ENCODE measurements around the gene A1CF. TPM values are rescaled to one million over a fixed set of nuclear protein-coding genes. Genes with fewer than 3 reads are reported as not detected.

A1CF gene
- polyA plus RNA-seq, 6 donors from 2014 or later: 0.09 TPM; not detected in 5

GRCh38 chr10:50851884-50852671 lies 33.3 kb downstream of the A1CF start:
- no peaks in the 10 kb centered on the region for H3K36me3 Mint-ChIP-seq
- no peaks in the 10 kb centered on the region for H3K9me3 Mint-ChIP-seq
- H3K4me1 Mint-ChIP-seq: no peaks in the 10 kb centered on the region
- no peak overlapping the region for H3K4me3 Mint-ChIP-seq
- peaks cover 7 to 21% (median 11%) of the 10 kb centered on the region in 3 donors for H3K27me3 Mint-ChIP-seq
- no peak for ATAC-seq (ENCODE audit: low read depth in 2 of 2)
- DNase-seq: no peak
- H3K27ac Mint-ChIP-seq: no peak overlapping the region

DNA sequence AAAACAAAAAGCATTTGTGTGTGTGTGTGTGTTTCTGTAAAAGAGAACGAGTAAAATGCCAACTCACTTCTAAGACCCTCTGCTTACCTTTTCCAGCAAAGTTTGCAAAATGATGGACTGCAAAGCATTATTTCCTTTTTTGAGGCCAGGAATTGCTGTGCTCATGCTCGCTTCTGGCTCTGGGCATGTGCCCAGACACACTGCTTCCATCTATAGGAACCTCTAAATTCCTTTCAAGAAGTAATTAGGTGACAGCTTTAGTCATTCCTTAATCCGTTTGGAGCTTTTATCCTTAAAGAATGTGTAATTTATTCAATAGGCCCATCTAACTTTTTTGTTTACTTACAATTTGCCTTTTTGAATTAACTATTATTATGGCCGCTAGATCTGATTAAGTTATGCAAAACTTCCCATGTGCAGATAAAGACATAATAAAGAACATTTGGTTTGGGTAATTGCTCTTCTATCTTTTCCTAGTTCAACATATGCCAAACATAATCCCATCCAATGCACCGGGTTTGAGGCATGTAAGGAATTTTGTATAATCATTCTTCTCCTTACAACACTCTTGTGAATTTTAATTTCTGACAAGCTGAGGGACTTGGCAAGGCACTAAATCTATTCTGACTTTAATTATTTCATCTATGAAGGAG lies 34.7 kb downstream of the A1CF start:
- H3K36me3 Mint-ChIP-seq: no peaks in the 10 kb centered on the region
- H3K4me3 Mint-ChIP-seq: no peak overlapping the region
- no peaks in the 10 kb centered on the region for H3K9me3 Mint-ChIP-seq
- ATAC-seq (ENCODE audit: low read depth in 2 of 2) (no peak), DNase-seq (no peak)
- H3K4me1 Mint-ChIP-seq: no peaks in the 10 kb centered on the region
- H3K27ac Mint-ChIP-seq: no peak overlapping the region
- H3K27me3 Mint-ChIP-seq: peaks cover 7 to 21% (median 11%) of the 10 kb centered on the region in 3 donors

DNA sequence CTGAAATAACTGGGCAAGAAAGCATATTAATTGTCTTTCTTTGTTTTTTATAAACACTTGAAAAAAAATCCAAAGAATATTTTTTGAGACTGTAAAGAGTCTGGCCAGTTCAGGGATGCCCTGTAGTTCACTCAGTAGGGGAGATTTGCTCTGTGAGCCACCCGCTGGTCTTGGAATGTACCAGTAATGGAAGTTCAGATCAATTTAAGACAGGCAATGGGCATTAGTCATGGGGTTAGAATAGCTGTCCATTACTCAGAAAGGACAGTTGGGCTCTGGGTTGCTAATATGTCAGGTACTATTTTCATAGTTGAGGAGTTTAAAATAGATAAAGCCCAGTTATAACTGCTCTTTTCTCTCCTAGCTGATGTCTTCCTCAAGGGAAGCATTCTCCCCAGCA lies 38.7 kb downstream of the A1CF start:
- H3K36me3 Mint-ChIP-seq: no peaks in the 10 kb centered on the region

DNA sequence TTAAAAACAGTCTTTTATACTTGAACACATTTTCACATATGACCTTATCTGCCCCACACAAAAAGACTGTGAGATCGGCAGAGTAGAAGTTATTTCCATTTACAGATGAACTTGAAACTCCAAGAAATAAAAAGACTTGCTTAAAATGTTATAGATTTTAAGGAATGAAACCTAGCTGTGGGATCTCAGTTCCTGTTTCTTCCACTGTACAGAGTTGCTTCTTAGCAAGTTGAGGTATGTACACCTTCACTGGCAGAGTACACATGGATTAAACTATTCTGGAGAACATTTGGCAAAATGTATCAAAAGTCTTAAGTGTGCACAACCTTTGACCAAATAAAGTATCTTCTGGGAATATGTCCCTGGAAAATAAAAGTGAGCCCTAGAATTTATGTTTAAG lies 48.3 kb downstream of the A1CF start:
- Mint-ChIP-seq H3K9me3 (no peaks in the 10 kb centered on the region), H3K27ac (no peak overlapping the region), H3K36me3 (no peaks in the 10 kb centered on the region), H3K27me3 (peaks cover 0 to 23% (median 19%) of the 10 kb centered on the region in 3 donors), H3K4me1 (no peaks in the 10 kb centered on the region), H3K4me3 (no peak overlapping the region)
- DNase-seq (no peak), ATAC-seq (ENCODE audit: low read depth in 2 of 2) (no peak)

More for the DNA sequence above, 38.7 kb downstream of the A1CF start:
- Mint-ChIP-seq H3K4me3 (no peak overlapping the region), H3K27ac (no peak overlapping the region), H3K27me3 (peaks cover 0 to 11% (median 8%) of the 10 kb centered on the region in 3 donors), H3K9me3 (no peaks in the 10 kb centered on the region), H3K4me1 (no peaks in the 10 kb centered on the region)
- no peak for DNase-seq
- ATAC-seq (ENCODE audit: low read depth in 2 of 2): no peak

- Mint-ChIP-seq H3K9me3 (peaks cover 0 to 4% (median 0%) of the 10 kb centered on the region in 7 donors), H3K4me3 (no peak overlapping the region), H3K36me3 (no peaks in the 10 kb centered on the region), H3K4me1 (no peaks in the 10 kb centered on the region), H3K27me3 (peaks cover 14 to 29% (median 27%) of the 10 kb centered on the region in 3 donors), H3K27ac (no peak overlapping the region)
- DNase-seq (no peak), ATAC-seq (ENCODE audit: low read depth in 2 of 2) (no peak)
Measured at GRCh38 chr10:50832171-50832751, 53.2 kb downstream of the A1CF start.

DNA sequence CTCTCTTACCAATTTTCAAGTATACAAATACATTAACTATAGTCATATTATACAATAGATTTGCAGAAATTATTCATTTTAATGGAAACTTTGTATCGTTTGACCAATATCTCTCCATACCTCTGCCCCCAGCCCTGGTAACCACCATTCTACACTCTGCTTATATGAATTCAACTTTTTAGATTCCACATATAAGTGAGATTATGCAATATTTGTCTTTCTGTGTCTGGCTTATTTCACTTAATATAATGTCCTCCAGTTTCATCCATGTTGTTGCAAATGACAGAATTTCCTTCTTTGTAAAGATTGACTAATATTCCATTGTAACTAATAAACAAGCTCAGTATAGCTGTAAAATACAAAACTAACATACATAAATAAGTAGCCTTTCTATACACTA lies 55.4 kb downstream of the A1CF start:
- ATAC-seq (ENCODE audit: low read depth in 2 of 2): no peak
- H3K27ac Mint-ChIP-seq: no peak overlapping the region
- H3K27me3 Mint-ChIP-seq: peaks cover 22 to 34% (median 27%) of the 10 kb centered on the region in 3 donors
- H3K36me3 Mint-ChIP-seq: no peaks in the 10 kb centered on the region
- no peaks in the 10 kb centered on the region for H3K4me1 Mint-ChIP-seq
- peaks cover 0 to 4% (median 0%) of the 10 kb centered on the region in 7 donors for H3K9me3 Mint-ChIP-seq
- no peak overlapping the region for H3K4me3 Mint-ChIP-seq
- DNase-seq: no peak

DNA sequence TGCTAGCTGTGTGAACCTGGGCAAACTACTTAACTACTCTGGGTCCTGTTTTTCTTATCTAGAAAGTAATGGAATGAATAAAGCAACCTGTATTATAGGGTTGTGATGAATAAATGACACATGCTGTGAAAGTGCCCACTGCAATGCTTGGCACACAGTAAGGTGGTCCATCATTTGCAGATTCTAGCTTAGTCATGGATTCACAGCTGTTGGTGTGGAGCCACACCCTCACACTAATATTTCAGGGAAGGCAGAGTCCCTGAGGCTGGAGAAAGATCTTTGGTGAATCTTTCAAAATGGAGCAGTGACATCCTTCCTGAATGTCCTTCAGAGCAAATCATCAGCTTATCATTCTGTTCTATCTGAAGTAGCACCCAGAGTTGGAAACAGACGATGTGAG lies 60.6 kb downstream of the A1CF start:
- H3K4me3 Mint-ChIP-seq: no peak overlapping the region
- H3K27me3 Mint-ChIP-seq: peaks cover 26 to 41% (median 32%) of the 10 kb centered on the region in 3 donors
- no peaks in the 10 kb centered on the region for H3K9me3 Mint-ChIP-seq
- no peak for DNase-seq
- no peak for ATAC-seq (ENCODE audit: low read depth in 2 of 2)
- H3K36me3 Mint-ChIP-seq: no peaks in the 10 kb centered on the region
- no peaks in the 10 kb centered on the region for H3K4me1 Mint-ChIP-seq
- no peak overlapping the region for H3K27ac Mint-ChIP-seq

- DNase-seq (no peak), ATAC-seq (ENCODE audit: low read depth in 2 of 2) (no peak)
- H3K27me3 Mint-ChIP-seq: peaks cover 21 to 46% (median 34%) of the 10 kb centered on the region in 3 donors
- peaks cover 0 to 3% (median 0%) of the 10 kb centered on the region in 7 donors for H3K9me3 Mint-ChIP-seq
- H3K36me3 Mint-ChIP-seq: no peaks in the 10 kb centered on the region
- H3K4me1 Mint-ChIP-seq: no peaks in the 10 kb centered on the region
- H3K27ac Mint-ChIP-seq: no peak overlapping the region
- H3K4me3 Mint-ChIP-seq: no peak overlapping the region
Measured at GRCh38 chr10:50823789-50824188, 61.6 kb downstream of the A1CF start.

- no peak for ATAC-seq (ENCODE audit: low read depth in 2 of 2)
- no peak overlapping the region for H3K4me3 Mint-ChIP-seq
- H3K36me3 Mint-ChIP-seq: no peaks in the 10 kb centered on the region
- no peaks in the 10 kb centered on the region for H3K4me1 Mint-ChIP-seq
- DNase-seq: no peak
- H3K9me3 Mint-ChIP-seq: no peaks in the 10 kb centered on the region
- H3K27me3 Mint-ChIP-seq: peaks cover 0 to 13% (median 10%) of the 10 kb centered on the region in 3 donors
- H3K27ac Mint-ChIP-seq: peak overlapping the region in 1 of 6 donors; percentile 44
Measured at GRCh38 chr10:50809596-50809995, 75.8 kb downstream of the A1CF start.

DNA sequence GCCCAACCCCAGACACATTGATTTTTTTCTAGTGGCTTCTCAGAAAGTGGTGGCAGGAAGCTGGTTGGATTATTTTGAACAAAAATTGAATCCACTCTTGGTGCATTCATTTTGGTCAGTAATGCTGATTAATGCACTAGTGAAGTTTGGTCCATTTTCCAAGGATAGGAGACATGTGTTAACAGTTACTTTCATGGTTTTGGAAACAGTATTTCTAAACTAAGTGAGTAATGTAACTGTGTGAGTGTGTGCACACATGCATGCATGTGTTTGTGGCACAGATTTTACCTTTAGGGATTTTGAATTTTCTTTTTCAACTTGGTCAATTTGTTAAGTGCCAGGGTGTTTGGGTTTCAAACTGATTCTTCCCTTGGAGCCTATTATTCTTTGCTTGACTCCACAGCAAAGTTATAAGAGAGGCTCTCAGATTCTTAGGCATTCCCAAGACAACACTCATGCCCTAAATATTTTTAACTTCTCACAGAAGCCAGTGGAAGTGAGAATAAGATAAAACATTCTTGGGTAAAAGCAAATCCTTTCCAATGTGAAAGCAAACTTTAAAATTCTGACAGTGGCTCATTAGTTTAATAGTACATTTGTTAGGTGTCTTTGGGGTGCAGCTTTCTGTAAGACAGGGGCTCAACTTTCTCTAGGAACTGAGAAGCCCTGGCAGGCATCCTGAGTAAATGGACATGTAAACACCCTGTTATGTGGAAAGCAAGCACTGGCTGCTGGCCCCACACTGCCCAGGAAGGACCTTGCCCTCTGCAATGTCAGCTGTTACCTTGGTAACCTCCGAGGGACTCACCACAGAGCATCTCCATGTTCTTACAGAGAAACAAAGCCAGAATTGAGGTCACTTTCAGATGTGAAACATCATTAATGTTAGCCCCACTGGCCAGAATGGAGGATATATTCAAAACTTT lies 77.3 kb downstream of the A1CF start:
- DNase-seq (no peak), ATAC-seq (ENCODE audit: low read depth in 2 of 2) (no peak)
- Mint-ChIP-seq H3K27ac (no peak overlapping the region), H3K4me1 (no peaks in the 10 kb centered on the region), H3K9me3 (no peaks in the 10 kb centered on the region), H3K36me3 (no peaks in the 10 kb centered on the region), H3K27me3 (peaks cover 0 to 14% (median 10%) of the 10 kb centered on the region in 3 donors), H3K4me3 (no peak overlapping the region)

GRCh38 chr10:50805981-50806622 lies 79.3 kb downstream of the A1CF start:
- DNase-seq: no peak
- Mint-ChIP-seq H3K36me3 (no peaks in the 10 kb centered on the region), H3K27me3 (peaks cover 3 to 13% (median 10%) of the 10 kb centered on the region in 3 donors), H3K4me1 (no peaks in the 10 kb centered on the region), H3K27ac (no peak overlapping the region), H3K4me3 (no peak overlapping the region), H3K9me3 (no peaks in the 10 kb centered on the region)
- no peak for ATAC-seq (ENCODE audit: low read depth in 2 of 2)

- Mint-ChIP-seq H3K4me1 (no peaks in the 10 kb centered on the region), H3K36me3 (no peaks in the 10 kb centered on the region), H3K27ac (no peak overlapping the region), H3K4me3 (no peak overlapping the region), H3K9me3 (peaks cover 0 to 3% (median 0%) of the 10 kb centered on the region in 7 donors), H3K27me3 (peaks cover 16 to 30% (median 21%) of the 10 kb centered on the region in 3 donors)
- ATAC-seq (ENCODE audit: low read depth in 2 of 2) (no peak), DNase-seq (no peak)
Measured at GRCh38 chr10:50799595-50799994, 85.8 kb downstream of the A1CF start.

DNA sequence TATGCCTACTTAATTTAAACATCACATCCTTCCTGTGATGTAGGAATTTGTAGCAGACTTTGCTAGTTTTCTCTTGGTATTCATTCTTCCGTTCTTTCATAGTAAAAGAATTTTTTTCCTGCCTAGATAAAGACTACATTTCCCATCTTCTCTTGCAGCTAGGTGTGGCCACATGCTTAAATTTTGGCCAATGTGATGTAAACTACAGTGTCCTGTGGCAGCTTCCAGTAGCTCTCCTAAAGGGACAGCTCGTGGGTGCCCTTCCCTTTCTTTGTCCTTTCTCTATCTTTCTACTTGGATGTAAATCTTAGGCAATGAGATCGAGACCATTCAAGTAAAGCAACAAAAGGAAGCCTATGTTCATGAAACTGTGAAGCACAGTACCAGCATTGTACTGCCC lies 87.1 kb downstream of the A1CF start:
- Mint-ChIP-seq H3K27ac (no peak overlapping the region), H3K4me1 (no peaks in the 10 kb centered on the region), H3K4me3 (no peak overlapping the region), H3K27me3 (peaks cover 28 to 35% (median 29%) of the 10 kb centered on the region in 3 donors), H3K9me3 (peaks cover 0 to 3% (median 0%) of the 10 kb centered on the region in 7 donors), H3K36me3 (no peaks in the 10 kb centered on the region)
- no peak for DNase-seq
- no peak for ATAC-seq (ENCODE audit: low read depth in 2 of 2)
